ENCODE data around the gene ZNF787.
A peak's percentile ranks its signal among the peaks of the same experiment; 100 is the strongest.

The ZNF787 gene

DNA sequence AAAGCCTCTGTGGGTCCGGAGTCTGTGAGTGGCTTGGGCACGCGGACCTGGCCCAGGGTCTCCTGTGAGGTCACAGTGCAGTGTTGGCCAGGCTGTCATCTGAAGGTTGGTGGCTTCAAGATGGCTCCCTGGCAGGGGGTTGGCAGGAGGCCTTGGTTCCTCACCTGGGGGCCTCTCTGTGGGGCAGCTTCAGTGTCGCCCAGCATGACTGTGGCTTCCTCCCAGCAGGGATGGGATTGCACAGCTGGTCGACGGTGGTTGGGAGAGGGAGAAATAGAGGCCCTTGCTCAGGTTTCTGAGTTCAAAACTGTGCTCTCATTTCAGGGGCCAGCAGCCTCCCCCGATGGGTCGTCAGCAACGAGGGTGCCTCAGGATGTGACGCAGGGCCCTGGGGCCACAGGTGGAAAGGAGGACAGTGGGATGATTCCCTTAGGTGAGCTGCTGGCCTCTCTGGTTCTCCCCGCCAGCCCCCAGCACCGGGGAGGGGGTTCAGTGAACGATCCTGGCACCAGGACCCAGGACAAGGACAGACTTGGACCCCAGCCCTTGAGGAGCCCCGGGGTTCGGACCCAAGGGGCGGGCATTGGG, 37.2 kb upstream of the ZNF787 start:
- Histone ChIP-seq H2AFZ (ENCODE audit: low read depth, low read length) (no peak overlapping the region), H3K27ac (ENCODE audit: low read length) (no peak overlapping the region), H3K9ac (ENCODE audit: low read length) (no peak overlapping the region), H3K4me1 (ENCODE audit: low read length) (peaks cover 5% of the 10 kb centered on the region; the same call in 1 of the 2 replicates), H4K20me1 (ENCODE audit: insufficient read depth, low read length) (0 out of 2 replicates have a peak, but pooled peaks cover under 1% of the 10 kb centered on the region), H3K36me3 (replicated peaks; ENCODE audit: low read depth, low read length) (peaks cover 66% of the 10 kb centered on the region), H3K9me3 (ENCODE audit: insufficient read depth, low read length) (no peaks in the 10 kb centered on the region), H3K27me3 (ENCODE audit: low read depth, low read length) (no peaks in the 10 kb centered on the region), H3K4me3 (ENCODE audit: low read length) (no peak overlapping the region), H3K79me2 (ENCODE audit: low read length) (peaks cover 2% of the 10 kb centered on the region; the same call in 1 of the 2 replicates), H3K4me2 (ENCODE audit: low read length) (no peak overlapping the region)
- TF ChIP-seq CTCF (IDR thresholded peaks at IDR 0.05; ENCODE audit: low read depth, low read length), result no peak
- no peak for TF ChIP-seq EZH2phosphoT487 (IDR thresholded peaks at IDR 0.05; ENCODE audit: low read depth)

- H2AFZ ChIP-seq (ENCODE audit: low read depth, low read length), result no peak overlapping the region
- no peak overlapping the region for H3K4me3 ChIP-seq (ENCODE audit: low read length)
- H4K20me1 ChIP-seq (ENCODE audit: insufficient read depth, low read length), result peaks cover 10% of the 10 kb centered on the region; the same call in 1 of the 2 replicates
- H3K9me3 ChIP-seq (ENCODE audit: insufficient read depth, low read length), result no peaks in the 10 kb centered on the region
- H3K27me3 ChIP-seq (ENCODE audit: low read depth, low read length), result no peaks in the 10 kb centered on the region
- no peak overlapping the region for H3K9ac ChIP-seq (ENCODE audit: low read length)
- H3K4me1 ChIP-seq (ENCODE audit: low read length), result no peaks in the 10 kb centered on the region
- H3K27ac ChIP-seq (ENCODE audit: low read length), result no peak overlapping the region
- peaks cover 62% of the 10 kb centered on the region for H3K36me3 ChIP-seq (replicated peaks; ENCODE audit: low read depth, low read length)
- TF ChIP-seq CTCF (IDR thresholded peaks at IDR 0.05; ENCODE audit: low read depth, low read length) (no peak), EZH2phosphoT487 (IDR thresholded peaks at IDR 0.05; ENCODE audit: low read depth) (no peak)
- peaks cover 14% of the 10 kb centered on the region for H3K79me2 ChIP-seq (ENCODE audit: low read length)
- no peak overlapping the region for H3K4me2 ChIP-seq (ENCODE audit: low read length)
Observed at GRCh38 chr19:56156768-56157167, 35.7 kb upstream of the ZNF787 start.

- Histone ChIP-seq H3K4me3 (ENCODE audit: low read length) (no peak overlapping the region), H3K4me1 (ENCODE audit: low read length) (no peaks in the 10 kb centered on the region), H2AFZ (ENCODE audit: low read depth, low read length) (no peak overlapping the region), H3K27me3 (ENCODE audit: low read depth, low read length) (no peaks in the 10 kb centered on the region), H3K9ac (ENCODE audit: low read length) (no peak overlapping the region), H3K9me3 (ENCODE audit: insufficient read depth, low read length) (no peaks in the 10 kb centered on the region), H3K27ac (ENCODE audit: low read length) (no peak overlapping the region), H4K20me1 (ENCODE audit: insufficient read depth, low read length) (peaks cover 12% of the 10 kb centered on the region; the same call in 1 of the 2 replicates), H3K79me2 (ENCODE audit: low read length) (peaks cover 22% of the 10 kb centered on the region), H3K4me2 (ENCODE audit: low read length) (no peak overlapping the region), H3K36me3 (replicated peaks; ENCODE audit: low read depth, low read length) (peaks cover 50% of the 10 kb centered on the region)
- TF ChIP-seq CTCF (IDR thresholded peaks at IDR 0.05; ENCODE audit: low read depth, low read length) (peak; percentile 48), EZH2phosphoT487 (IDR thresholded peaks at IDR 0.05; ENCODE audit: low read depth) (no peak)
Observed at GRCh38 chr19:56155124-56155687, 34.1 kb upstream of the ZNF787 start.

DNA sequence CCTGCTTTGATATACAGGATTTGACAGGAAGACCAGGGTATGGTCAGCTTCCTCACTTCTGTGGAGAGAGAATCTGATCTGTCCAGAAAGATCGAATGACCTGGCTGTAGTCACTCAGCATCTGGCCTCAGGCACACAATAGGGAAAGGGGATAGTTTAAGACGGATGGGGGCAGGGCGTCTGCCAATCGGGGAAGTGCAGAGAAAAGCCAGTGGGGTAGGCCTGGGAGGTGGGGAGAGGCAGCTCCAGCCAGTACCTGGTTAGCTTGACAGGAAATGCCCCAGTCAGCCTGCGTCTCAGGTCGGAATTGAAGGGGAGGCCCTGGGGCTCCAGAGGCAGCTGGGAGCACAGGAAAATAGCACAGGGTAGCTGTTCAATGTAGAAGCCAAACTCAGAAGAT, 32.4 kb upstream of the ZNF787 start:
- peaks cover 18% of the 10 kb centered on the region; the same call in 1 of the 2 replicates for H4K20me1 ChIP-seq (ENCODE audit: insufficient read depth, low read length)
- H3K4me1 ChIP-seq (ENCODE audit: low read length), result no peaks in the 10 kb centered on the region
- peaks cover 47% of the 10 kb centered on the region for H3K36me3 ChIP-seq (replicated peaks; ENCODE audit: low read depth, low read length)
- H3K27me3 ChIP-seq (ENCODE audit: low read depth, low read length), result no peaks in the 10 kb centered on the region
- no peak overlapping the region for H3K4me3 ChIP-seq (ENCODE audit: low read length)
- H2AFZ ChIP-seq (ENCODE audit: low read depth, low read length), result no peak overlapping the region
- no peak overlapping the region for H3K27ac ChIP-seq (ENCODE audit: low read length)
- TF ChIP-seq EZH2phosphoT487 (IDR thresholded peaks at IDR 0.05; ENCODE audit: low read depth) (no peak), CTCF (IDR thresholded peaks at IDR 0.05; ENCODE audit: low read depth, low read length) (no peak)
- H3K9me3 ChIP-seq (ENCODE audit: insufficient read depth, low read length), result no peaks in the 10 kb centered on the region
- no peak overlapping the region for H3K4me2 ChIP-seq (ENCODE audit: low read length)
- peaks cover 30% of the 10 kb centered on the region for H3K79me2 ChIP-seq (ENCODE audit: low read length)
- H3K9ac ChIP-seq (ENCODE audit: low read length), result no peak overlapping the region

Measured in OCI-LY3 (cell line).